Medulla oblongata (tissue), 1 donor: ENCODE results near the gene DOHH.
"Not testable (repeated sequence)": the region's sequence is repeated elsewhere in the genome, so short reads cannot be mapped to it uniquely, and the experiment has no call there.

ENCODE experiments used
- DNase-seq: peaks from one replicate; pipeline ENCODE4 v3.0.0-alpha.2; 2015; ENCODE audit errors: extremely low spot score

The DOHH gene

DNA sequence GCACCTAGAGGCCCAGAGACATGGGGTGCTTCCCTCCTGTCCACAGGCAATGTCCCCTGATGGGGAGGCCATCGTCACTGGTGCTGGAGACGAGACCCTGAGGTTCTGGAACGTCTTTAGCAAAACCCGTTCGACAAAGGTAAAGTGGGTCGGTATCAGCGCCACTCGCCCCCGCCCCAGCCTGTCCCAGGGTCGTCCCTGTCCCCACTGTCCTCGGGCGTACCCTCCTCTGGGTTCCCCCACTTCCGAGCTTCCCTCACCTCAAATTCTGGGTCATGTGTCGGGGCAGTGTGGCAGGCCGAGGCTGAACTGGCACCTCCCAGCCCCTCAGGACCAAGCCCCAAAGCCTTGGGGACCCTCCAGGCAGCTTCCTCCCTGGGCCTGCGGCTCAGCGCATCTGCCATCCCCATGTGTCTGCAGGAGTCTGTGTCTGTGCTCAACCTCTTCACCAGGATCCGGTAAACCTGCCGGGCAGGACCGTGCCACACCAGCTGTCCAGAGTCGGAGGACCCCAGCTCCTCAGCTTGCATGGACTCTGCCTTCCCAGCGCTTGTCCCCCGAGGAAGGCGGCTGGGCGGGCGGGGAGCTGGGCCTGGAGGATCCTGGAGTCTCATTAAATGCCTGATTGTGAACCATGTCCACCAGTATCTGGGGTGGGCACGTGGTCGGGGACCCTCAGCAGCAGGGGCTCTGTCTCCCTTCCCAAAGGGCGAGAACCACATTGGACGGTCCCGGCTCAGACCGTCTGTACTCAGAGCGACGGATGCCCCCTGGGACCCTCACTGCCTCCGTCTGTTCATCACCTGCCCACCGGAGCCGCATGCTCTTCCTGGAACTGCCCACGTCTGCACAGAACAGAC lies 34.1 kb upstream of the DOHH start:
- no peak for DNase-seq

DNA sequence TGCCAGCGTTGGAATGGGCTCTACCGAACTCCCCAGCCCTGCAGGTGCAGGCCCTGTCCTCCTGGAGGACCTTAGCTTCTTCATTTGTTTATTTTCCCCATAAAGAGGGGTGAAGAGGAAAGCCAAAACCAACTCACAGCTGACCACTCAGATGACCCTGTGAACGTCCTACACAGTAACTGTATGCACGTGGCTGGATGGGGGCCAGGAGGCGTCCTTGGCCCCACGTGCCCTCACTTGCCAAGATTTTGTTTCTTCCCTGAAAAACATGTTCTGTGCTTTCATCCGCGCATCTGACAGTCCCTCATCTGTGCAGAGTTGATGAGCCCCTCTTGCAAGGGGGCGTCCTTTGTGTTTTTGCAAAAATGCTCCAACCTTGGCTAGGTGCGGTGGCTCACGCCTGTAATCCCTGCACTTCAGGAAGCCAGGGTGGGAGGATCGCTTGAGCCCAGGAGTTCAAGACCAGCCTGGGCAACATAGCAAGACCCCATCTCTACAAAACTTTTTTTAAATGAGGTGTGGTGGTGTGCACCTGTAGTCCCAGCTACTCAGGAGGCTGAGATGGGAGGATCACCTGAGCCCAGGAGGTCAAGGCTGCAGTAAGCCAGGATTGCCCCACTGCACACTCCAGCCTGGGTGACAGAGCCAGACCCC lies 33.2 kb upstream of the DOHH start:
- DNase-seq, result no peak

DNA sequence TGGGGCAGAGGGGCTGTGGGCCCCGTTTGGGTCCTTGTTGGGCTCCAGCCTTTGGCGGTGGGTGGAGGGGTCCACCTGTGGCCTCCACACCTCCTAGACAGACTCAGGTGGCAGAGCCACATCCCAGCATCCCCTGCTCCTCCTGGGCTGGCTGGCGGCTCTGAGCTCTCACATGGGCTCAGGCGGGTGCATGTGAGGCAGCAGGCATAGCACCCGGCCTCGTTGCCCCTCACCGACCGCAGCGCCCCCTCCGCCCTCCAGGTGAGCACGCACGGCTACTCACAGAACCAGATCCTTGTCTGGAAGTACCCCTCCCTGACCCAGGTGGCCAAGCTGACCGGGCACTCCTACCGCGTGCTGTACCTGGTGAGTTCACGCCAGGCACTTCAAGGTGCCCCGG lies 32.6 kb upstream of the DOHH start:
- DNase-seq, result no peak

DNA sequence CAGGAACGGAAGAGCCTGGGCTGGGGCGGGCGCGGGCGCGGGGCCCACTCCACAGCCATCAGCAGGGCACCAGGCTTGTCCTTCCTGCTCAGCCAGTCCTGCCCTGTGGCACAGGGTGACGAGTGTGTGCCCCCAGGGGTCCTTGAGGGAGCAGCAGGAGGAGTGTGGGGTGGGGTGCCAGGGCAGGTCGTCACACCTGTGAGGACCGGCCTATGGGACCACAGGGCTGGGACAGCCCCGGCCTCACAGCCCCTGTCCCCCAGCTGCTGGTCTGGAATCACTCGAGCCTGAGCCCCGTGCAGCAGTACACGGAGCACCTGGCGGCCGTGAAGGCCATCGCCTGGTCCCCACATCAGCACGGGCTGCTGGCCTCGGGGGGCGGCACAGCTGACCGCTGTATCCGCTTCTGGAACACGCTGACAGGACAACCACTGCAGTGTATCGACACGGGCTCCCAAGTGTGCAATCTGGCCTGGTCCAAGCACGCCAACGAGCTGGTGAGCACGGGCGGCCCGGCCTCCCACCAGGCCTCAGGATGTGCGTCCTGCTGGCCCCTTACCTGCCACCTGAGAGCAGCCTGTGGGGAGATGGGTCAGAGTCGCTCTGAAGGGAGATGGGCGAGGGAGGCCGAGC lies 31.8 kb upstream of the DOHH start:
- DNase-seq, result no peak

- no peak for DNase-seq
These were observed 31.2 kb upstream of the DOHH start for GRCh38 chr19:3531716-3532115.

GRCh38 chr19:3530389-3530788 lies 29.9 kb upstream of the DOHH start:
- no peak for DNase-seq

- DNase-seq, result not testable (repeated sequence)
These were observed 28.8 kb upstream of the DOHH start for GRCh38 chr19:3529299-3529698.

DNA sequence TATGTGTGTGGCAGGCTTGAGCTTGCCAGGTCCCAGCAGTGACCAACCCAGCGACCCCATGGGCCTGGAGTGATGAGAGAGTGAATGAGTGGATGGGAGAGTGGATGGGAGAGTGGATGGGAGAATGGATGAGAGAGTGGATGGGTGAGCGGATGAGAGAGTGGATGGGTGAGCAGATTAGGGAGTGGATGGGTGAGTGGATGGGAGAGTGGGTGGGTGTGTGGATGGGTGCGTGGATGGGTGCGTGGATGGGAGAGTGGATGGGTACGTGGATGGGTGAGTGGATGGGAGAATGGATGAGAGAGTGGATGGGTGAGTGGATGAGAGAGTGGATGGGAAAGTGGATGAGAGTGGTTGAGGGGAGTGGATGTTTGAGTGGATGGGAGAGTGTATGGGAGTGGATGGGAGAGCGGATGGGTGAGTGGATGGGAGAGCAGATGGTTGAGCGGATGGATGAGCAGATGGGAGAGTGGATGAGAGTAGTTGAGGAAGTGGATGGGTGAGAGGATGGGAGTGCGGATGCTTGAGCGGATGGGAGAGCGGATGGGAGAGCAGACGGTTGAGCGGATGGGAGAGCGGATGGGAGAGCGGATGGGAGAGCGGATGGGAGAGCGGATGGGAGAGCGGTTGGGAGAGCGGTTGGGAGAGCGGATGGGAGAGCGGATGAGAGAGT lies 28.2 kb upstream of the DOHH start:
- DNase-seq, result no peak

DNA sequence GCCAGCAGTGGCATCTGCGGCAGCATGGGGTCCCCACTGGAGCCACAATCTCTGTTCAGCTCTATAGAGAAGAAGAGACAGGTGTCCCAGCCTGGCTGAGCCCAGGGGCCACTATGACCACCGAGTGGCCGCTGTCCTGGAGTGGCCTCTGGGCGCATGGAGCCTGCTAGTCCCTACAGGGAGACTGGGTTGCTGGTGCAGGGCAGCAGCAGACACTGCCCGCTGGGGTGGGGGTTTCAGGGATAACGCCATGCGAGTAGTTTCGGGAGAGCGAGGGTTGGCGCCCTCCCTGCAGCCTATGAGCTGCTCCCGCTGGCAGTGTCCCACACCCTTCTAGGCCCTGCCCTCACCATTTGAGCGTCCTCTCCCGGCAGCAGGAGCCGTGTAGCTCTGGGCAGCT lies 27.6 kb upstream of the DOHH start:
- no peak for DNase-seq

- no peak for DNase-seq
These were observed 26.9 kb upstream of the DOHH start for GRCh38 chr19:3527238-3527910.

- no peak for DNase-seq
These were observed 26.2 kb upstream of the DOHH start for GRCh38 chr19:3526507-3527237.

DNA sequence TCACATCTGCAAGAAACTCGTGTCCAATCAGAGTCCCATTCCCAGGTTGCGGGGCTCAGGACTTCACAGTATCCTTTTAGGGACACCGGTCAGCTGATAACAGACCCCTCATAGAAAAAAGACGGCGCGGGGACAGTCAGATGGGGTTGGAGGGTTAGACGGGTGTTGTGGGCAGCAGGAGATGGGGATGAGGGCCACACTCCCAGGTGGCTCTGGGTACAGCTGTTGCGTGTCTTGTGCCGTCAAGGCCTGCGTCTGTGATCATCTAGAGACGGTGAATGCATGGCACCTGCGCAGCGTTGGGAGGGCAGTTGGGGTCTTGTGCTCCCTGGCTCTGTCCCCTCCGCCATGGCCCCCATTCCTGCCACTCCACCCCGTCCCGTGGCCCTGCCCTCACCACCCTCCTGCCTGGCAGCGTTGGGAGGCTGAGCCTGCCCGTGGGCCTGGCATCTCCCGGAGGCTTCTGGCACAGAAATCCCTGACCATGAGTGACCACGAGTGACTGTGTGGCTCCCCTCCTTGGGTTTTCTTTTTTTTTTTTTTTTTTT lies 24.5 kb upstream of the DOHH start:
- DNase-seq, result no peak

DNA sequence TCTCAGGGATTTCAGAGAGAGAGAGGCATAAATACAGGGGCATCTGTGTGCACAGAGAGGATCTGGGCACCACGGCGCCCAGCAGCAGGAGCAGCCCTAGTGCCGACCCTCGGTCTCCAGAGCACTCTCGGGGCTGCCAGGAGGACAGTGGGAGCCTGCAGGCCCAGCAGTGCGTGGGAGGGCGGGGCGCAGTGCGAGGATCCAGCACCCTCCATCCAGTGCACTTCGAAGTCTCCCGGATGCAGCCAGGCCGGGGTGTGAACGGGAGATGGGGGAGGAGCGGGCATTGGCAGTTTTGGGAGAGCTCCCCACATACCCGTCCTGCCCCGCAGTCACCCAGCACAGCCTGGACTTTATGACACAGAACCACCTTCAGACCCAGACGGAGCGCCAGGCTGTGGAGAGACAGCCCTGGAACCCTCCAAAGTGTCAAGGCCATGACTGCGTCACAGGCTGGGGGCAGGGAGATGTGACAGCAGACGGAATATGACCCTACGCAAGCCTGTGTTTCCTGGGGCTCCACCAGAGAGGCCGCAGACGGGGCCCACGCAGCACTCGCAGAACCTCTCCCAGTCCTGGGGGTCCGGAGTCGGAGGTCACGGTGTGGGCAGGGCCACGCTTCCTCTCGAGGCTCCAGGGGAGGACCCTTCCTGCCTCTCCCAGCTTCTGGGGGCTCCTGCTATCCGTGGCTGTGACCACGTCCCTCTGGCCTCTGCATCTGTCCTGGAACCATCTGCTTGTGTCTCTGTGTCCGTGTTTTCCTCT lies 23.8 kb upstream of the DOHH start:
- DNase-seq, result no peak

DNA sequence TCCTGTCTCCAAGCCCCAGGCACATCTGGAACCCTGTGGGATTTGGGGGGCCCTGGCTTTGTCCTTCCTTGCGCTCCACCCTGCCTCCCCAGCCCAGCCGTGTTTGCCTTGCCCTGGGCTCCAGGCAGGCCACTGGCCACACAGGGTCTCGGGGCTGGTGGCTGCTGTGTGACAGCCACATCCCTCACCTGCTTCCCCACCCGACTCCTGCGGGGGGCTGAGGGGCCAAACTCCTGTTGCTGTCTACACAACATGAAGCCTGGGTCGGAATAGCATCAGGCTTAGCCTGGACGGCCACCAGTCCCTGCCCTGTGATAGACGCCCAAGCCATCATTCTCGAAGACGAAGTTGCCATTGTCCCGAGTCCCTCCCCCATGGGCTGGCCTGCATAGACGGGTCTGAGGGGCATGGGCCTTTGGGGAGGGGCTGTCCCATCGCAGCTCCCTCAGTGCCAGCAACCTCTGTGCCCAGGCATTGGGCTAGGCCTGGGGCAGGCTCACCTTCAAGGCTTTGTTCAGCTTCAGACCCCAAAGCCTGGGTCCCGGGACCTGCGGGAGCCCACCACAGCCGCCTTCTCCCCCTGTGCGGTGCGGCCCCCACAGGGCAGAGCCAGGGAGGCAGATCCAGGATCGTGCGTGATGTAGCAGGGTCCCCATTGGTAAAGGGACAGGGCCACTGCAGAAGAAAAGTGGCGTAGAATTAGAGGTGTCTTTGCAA lies 23.0 kb upstream of the DOHH start:
- no peak for DNase-seq

GRCh38 chr19:3522421-3523360 lies 22.2 kb upstream of the DOHH start:
- DNase-seq, result no peak

GRCh38 chr19:3521104-3521445 lies 20.6 kb upstream of the DOHH start:
- DNase-seq, result no peak

GRCh38 chr19:3520166-3521103 lies 20.0 kb upstream of the DOHH start:
- no peak for DNase-seq
